Nephron (organoid): Measurements from ENCODE around the gene NFKB1.

Source experiments
- H3K27ac Mint-ChIP-seq, 3 experiments: 2 replicates each; pipeline ENCODE4 v1.8.0; 2020; ENCODE audit warnings: mixed read lengths in 3 of 3, mild to moderate bottlenecking in 2 of 3, moderate library complexity in 1 of 3
- H3K27me3 Mint-ChIP-seq: 2 replicates; pipeline ENCODE4 v1.8.0; 2021; ENCODE audit warnings: low read depth, mild to moderate bottlenecking, moderate library complexity, mixed read lengths
- H3K36me3 Mint-ChIP-seq: 2 replicates; pipeline ENCODE4 v1.8.0; 2020; ENCODE audit warnings: low read depth, mixed read lengths
- H3K4me1 Mint-ChIP-seq: 2 replicates; pipeline ENCODE4 v1.8.0; 2020; ENCODE audit warnings: mixed read lengths
- H3K4me3 Mint-ChIP-seq, 3 experiments: 2 replicates each; pipeline ENCODE4 v1.8.0; 2020; ENCODE audit warnings: mild to moderate bottlenecking in 3 of 3, mixed read lengths in 3 of 3, moderate library complexity in 2 of 3
- H3K9me3 Mint-ChIP-seq: 2 replicates; pipeline ENCODE4 v1.8.0; 2020; ENCODE audit warnings: mixed read lengths
- TF ChIP-seq, protein P1 (sequence below), 3 experiments: fragments of 200-600 bp; sonication (generic); IDR thresholded peaks; one replicate each; pipeline ENCODE4 v1.5.0; 2021; ENCODE audit warnings: antibody characterized with exemption in 3 of 3; ENCODE audit not compliant: unreplicated experiment in 3 of 3

The NFKB1 gene

DNA sequence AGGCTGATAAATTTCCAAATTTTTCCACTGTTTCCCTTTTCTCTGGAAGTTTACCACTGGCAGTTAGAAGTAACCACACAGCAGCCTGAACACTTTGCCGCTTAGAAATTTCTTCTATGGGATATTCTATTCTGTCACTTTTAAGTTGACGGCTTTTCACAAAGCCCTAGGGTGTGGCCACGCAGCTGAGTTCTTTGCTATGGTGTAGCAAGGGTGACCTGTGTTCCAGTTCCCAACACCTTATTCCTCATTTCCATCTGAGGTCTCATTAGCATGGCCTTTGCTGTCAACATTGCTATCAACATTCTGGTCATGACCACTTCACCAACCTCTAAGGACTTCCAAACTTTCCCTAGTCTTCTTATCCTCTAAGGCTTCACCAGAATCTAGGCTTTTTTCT is 45.4 kb upstream of the NFKB1 start:
- Mint-ChIP-seq H3K27ac (no peak overlapping the region), H3K36me3 (no peaks in the 10 kb centered on the region), H3K27me3 (peaks cover 3% of the 10 kb centered on the region), H3K4me1 (no peaks in the 10 kb centered on the region), H3K4me3 (no peak overlapping the region), H3K9me3 (peaks cover 10% of the 10 kb centered on the region)
- TF ChIP-seq, protein P1, sequence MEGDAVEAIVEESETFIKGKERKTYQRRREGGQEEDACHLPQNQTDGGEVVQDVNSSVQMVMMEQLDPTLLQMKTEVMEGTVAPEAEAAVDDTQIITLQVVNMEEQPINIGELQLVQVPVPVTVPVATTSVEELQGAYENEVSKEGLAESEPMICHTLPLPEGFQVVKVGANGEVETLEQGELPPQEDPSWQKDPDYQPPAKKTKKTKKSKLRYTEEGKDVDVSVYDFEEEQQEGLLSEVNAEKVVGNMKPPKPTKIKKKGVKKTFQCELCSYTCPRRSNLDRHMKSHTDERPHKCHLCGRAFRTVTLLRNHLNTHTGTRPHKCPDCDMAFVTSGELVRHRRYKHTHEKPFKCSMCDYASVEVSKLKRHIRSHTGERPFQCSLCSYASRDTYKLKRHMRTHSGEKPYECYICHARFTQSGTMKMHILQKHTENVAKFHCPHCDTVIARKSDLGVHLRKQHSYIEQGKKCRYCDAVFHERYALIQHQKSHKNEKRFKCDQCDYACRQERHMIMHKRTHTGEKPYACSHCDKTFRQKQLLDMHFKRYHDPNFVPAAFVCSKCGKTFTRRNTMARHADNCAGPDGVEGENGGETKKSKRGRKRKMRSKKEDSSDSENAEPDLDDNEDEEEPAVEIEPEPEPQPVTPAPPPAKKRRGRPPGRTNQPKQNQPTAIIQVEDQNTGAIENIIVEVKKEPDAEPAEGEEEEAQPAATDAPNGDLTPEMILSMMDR (IDR thresholded peaks at IDR 0.05; ENCODE audit: unreplicated experiment in 3 of 3), result no peak

DNA sequence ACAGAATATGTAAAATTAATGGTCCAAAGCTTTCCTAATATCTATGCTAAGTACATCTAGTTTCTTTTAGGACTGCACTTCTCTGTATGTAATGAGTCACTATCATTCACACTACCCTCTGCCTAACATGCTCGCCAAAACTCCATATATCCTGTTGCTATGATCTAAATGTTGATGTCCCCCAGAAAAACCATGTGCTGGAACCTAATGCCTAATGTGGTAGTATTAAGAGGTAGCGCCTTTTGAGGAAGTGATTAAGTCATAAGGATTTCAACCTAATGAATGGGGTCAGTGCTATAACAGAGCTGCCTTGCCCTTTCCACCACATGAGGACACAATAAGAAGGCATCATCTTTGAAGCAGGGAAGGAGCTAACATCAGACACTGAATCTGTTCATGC is 34.9 kb upstream of the NFKB1 start:
- Mint-ChIP-seq H3K36me3 (no peaks in the 10 kb centered on the region), H3K27ac (no peak overlapping the region), H3K4me1 (no peaks in the 10 kb centered on the region), H3K9me3 (no peaks in the 10 kb centered on the region), H3K4me3 (no peak overlapping the region), H3K27me3 (peaks cover 3% of the 10 kb centered on the region)
- TF ChIP-seq, protein P1 (IDR thresholded peaks at IDR 0.05; ENCODE audit: unreplicated experiment in 3 of 3), result no peak

DNA sequence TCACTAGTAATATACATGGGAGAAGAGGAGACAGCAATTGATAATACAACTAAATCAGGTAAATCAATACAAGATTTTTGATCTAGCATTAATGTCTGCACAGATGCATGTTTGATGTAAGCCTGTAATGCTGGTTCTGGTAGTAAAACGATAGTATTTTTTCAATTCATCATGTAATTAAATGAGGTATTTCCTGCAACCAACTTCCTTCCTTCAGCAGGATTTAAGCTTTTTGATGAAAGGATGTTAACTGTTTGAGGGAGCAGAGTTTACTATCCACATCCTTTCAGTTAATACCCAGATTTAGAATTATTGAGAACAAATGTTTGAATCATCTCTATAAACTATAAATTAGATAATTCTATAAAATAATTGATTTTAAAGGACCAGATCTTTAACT is 31.4 kb upstream of the NFKB1 start:
- peaks cover 3% of the 10 kb centered on the region for H3K27me3 Mint-ChIP-seq

DNA sequence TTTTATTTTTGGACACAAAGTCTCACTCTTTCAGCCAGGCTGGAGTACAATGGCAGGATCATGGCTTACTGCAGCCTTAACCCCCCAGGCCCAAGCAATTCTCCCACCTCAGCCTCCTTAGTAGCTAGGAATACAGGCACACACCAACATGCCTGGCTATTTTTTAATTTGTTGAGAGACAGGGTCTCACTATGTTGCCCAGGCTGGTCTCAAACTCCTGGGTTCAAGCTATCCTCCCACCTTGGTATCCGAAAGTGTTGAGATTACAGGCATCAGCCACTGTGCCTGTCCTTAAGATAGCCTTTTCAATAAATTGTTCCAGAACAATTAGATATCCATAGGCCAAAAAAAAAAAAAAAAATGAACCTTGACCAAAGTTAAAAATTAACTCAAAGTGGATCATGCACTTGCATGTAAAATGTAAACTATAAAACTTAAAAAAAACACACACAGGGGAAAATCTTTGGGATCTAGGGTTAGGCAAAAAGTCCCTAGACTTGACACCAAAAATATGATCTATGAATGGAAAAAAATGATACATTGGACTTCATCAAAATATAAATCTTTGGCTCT is 28.6 kb upstream of the NFKB1 start:
- Mint-ChIP-seq H3K27ac (peak overlapping the region in 1 of 3 experiments; percentile 20), H3K4me3 (no peak overlapping the region), H3K9me3 (peaks cover 11% of the 10 kb centered on the region)

More for the DNA sequence above, 31.4 kb upstream of the NFKB1 start:
- no peak overlapping the region for H3K4me3 Mint-ChIP-seq
- H3K27ac Mint-ChIP-seq, result no peak overlapping the region
- H3K36me3 Mint-ChIP-seq, result no peaks in the 10 kb centered on the region
- no peaks in the 10 kb centered on the region for H3K9me3 Mint-ChIP-seq
- TF ChIP-seq, protein P1 (IDR thresholded peaks at IDR 0.05; ENCODE audit: unreplicated experiment in 3 of 3), result no peak
- no peaks in the 10 kb centered on the region for H3K4me1 Mint-ChIP-seq

DNA sequence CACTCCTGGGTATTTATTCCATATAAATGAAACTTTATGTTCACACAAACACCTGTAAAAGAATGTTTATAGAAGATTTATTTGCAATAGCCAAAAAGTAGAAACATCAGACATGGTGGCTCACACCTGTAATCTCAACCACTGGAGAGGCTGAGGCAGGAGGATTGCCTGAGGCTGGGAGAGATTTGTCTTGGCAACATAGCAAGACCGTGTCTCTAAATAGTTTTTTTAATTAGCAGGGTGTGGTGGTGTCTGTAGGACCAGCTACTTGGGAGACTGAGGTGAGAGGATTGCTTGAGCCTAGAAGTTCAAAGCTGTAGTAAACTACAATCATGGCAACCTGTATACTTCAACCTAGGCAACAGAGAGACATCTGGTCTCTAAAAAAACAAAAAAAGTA is 27.7 kb upstream of the NFKB1 start:
- H3K36me3 Mint-ChIP-seq, result no peaks in the 10 kb centered on the region
- H3K4me3 Mint-ChIP-seq, result no peak overlapping the region
- no peaks in the 10 kb centered on the region for H3K4me1 Mint-ChIP-seq
- H3K27ac Mint-ChIP-seq, result no peak overlapping the region
- H3K27me3 Mint-ChIP-seq, result no peaks in the 10 kb centered on the region
- TF ChIP-seq, protein P1 (IDR thresholded peaks at IDR 0.05; ENCODE audit: unreplicated experiment in 3 of 3), result no peak
- H3K9me3 Mint-ChIP-seq, result peaks cover 14% of the 10 kb centered on the region

More for the DNA sequence above, 28.6 kb upstream of the NFKB1 start:
- TF ChIP-seq, protein P1 (IDR thresholded peaks at IDR 0.05; ENCODE audit: unreplicated experiment in 3 of 3), result no peak
- Mint-ChIP-seq H3K4me1 (no peaks in the 10 kb centered on the region), H3K36me3 (no peaks in the 10 kb centered on the region), H3K27me3 (peaks cover 1% of the 10 kb centered on the region)
